ENCODE measurements around the gene AUP1.

DNA sequence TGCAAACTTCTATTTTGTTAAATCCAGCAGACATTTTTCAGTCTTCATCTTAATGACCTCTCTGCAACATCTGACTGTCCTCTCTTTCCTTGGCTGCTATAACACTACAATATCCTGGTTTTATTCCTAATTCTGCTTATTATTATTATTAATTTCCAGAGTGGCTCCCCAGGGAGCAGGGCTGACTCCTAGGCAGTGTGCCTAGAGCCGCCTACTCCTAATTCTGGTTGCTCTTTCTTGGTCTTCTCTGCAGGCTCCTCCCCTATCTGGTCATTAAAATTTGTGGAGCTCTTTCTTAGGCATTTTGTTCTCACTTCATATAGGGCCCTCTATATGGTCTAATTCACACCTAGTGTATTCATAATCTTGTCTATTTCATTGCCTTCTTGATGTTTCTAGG is 13.5 kb upstream of the AUP1 start:
- TF ChIP-seq, protein P1, sequence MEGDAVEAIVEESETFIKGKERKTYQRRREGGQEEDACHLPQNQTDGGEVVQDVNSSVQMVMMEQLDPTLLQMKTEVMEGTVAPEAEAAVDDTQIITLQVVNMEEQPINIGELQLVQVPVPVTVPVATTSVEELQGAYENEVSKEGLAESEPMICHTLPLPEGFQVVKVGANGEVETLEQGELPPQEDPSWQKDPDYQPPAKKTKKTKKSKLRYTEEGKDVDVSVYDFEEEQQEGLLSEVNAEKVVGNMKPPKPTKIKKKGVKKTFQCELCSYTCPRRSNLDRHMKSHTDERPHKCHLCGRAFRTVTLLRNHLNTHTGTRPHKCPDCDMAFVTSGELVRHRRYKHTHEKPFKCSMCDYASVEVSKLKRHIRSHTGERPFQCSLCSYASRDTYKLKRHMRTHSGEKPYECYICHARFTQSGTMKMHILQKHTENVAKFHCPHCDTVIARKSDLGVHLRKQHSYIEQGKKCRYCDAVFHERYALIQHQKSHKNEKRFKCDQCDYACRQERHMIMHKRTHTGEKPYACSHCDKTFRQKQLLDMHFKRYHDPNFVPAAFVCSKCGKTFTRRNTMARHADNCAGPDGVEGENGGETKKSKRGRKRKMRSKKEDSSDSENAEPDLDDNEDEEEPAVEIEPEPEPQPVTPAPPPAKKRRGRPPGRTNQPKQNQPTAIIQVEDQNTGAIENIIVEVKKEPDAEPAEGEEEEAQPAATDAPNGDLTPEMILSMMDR (IDR thresholded peaks at IDR 0.05): no peak
- TF ChIP-seq POLR2A (IDR thresholded peaks at IDR 0.05): no peak
- no peak for TF ChIP-seq POLR2AphosphoS5 (IDR thresholded peaks at IDR 0.05)
